ENCODE data around the gene RACGAP1. TPM values are rescaled to one million over a fixed set of nuclear protein-coding genes. Genes with fewer than 3 reads are reported as not detected.

RACGAP1 gene
- total RNA-seq, 4 donors from 2014 or later: 5.1 to 29.7 (median 8.5) TPM

DNA sequence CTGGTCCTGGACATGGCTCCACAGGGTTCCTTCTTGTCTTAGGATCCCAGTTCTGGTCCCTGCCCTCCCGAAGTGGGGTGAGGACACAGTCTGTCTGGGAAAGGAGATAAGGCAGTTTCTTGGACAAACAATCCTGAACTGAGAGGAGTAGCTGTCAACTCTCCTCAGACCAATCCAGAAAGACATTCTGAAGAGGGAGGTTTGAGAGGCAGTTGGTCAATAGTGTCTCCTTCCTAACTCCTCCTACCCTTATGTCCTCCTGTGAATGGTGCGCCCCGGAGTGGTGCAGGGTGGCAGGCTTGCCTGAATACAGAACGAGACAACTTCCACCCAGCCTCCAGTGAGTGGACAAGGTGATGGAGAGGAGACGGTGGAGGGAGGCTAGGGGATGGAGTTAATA, 16.7 kb upstream of the RACGAP1 start:
- DNase-seq: peak in 1 of 3 donors; percentile 17
- no peak overlapping the region for H3K4me3 ChIP-seq
- TF ChIP-seq CTCF (IDR thresholded peaks at IDR 0.05) (no peak), POLR2A (IDR thresholded peaks at IDR 0.05) (no peak)
- no peaks in the 10 kb centered on the region for H3K9me3 ChIP-seq
- H3K36me3 ChIP-seq: no peaks in the 10 kb centered on the region
- H3K27me3 ChIP-seq: no peaks in the 10 kb centered on the region
- no peak overlapping the region for H3K27ac ChIP-seq
- H3K4me1 ChIP-seq: no peaks in the 10 kb centered on the region

GRCh38 chr12:50041062-50041860, 16.0 kb upstream of the RACGAP1 start:
- H3K36me3 ChIP-seq: no peaks in the 10 kb centered on the region
- no peak for DNase-seq
- H3K27me3 ChIP-seq: no peaks in the 10 kb centered on the region
- no peaks in the 10 kb centered on the region for H3K4me1 ChIP-seq
- H3K4me3 ChIP-seq: no peak overlapping the region
- TF ChIP-seq CTCF (IDR thresholded peaks at IDR 0.05) (no peak), POLR2A (IDR thresholded peaks at IDR 0.05) (no peak)
- no peak overlapping the region for H3K27ac ChIP-seq
- no peaks in the 10 kb centered on the region for H3K9me3 ChIP-seq

DNA sequence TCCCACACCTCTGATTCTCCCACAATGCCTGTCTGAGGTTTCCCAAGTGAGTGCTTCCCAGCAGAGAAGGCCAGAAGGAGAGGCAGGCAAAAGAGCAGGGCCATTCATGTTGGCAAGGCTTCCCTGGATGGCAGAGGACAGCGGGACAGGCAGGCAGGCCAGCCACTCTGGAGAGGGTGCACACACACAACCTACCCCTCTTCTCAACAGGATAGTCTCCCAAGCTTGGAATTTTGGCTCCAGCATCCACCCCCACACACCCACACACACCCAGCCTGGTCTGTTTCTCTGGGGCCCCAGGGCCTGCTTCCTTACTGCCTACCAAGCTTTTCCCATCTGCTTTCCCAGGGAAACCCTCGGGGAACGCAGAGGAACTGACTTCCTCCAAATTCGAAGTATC, 15.4 kb upstream of the RACGAP1 start:
- no peak overlapping the region for H3K4me3 ChIP-seq
- no peak for DNase-seq
- no peaks in the 10 kb centered on the region for H3K27me3 ChIP-seq
- H3K27ac ChIP-seq: no peak overlapping the region
- no peaks in the 10 kb centered on the region for H3K9me3 ChIP-seq
- H3K4me1 ChIP-seq: no peaks in the 10 kb centered on the region
- no peak for TF ChIP-seq CTCF (IDR thresholded peaks at IDR 0.05)
- TF ChIP-seq POLR2A (IDR thresholded peaks at IDR 0.05): no peak
- H3K36me3 ChIP-seq: no peaks in the 10 kb centered on the region

GRCh38 chr12:50039151-50039835, 14.0 kb upstream of the RACGAP1 start:
- no peaks in the 10 kb centered on the region for H3K36me3 ChIP-seq

DNA sequence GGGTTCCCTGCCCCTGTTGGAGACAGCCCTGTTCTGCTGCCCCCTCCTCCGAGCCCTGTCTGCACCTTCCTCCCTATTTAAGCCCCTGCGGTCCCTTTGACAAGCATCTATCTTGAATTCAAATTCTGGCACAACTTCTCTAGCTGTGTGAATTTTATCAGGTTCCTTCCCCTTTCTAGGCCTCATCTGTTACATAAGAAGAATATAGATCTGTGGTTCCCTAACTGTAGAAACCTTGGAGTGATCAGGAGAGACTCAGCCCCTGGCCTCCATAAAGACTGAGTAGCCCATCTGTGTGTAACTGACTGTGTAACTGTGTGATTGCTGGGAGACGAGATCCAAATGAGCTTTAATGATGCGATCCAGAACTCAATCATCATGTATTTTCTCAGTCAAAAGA, 13.0 kb upstream of the RACGAP1 start:
- H3K27ac ChIP-seq: no peak overlapping the region
- no peaks in the 10 kb centered on the region for H3K9me3 ChIP-seq
- H3K4me3 ChIP-seq: no peak overlapping the region
- DNase-seq: no peak
- TF ChIP-seq CTCF (IDR thresholded peaks at IDR 0.05): no peak
- no peak for TF ChIP-seq POLR2A (IDR thresholded peaks at IDR 0.05)
- H3K36me3 ChIP-seq: no peaks in the 10 kb centered on the region
- no peaks in the 10 kb centered on the region for H3K27me3 ChIP-seq
- no peaks in the 10 kb centered on the region for H3K4me1 ChIP-seq

More at GRCh38 chr12:50039151-50039835, 14.0 kb upstream of the RACGAP1 start:
- Histone ChIP-seq H3K4me3 (no peak overlapping the region), H3K9me3 (no peaks in the 10 kb centered on the region), H3K4me1 (no peaks in the 10 kb centered on the region), H3K27ac (no peak overlapping the region), H3K27me3 (no peaks in the 10 kb centered on the region)
- peak; percentile 65 to 87 (median 80) for TF ChIP-seq CTCF (IDR thresholded peaks at IDR 0.05)
- no peak for TF ChIP-seq POLR2A (IDR thresholded peaks at IDR 0.05)
- peak; percentile 78 to 94 (median 88) for DNase-seq
